Stimulated activated naive CD8-positive, alpha-beta T cell treated with anti-CD3 and anti-CD28 coated beads, Interleukin-15, amount 100 ng/mL, for 72 hours (primary cell): ENCODE measurements around the gene CYP2C8.

Source experiments
- ATAC-seq: fragments of 150-1000 bp; cut with Tn5 transposase; 2 replicates; pipeline ENCODE4 v1.10.0; 2021; ENCODE audit warnings: mild to moderate bottlenecking, moderate library complexity
- DNase-seq, 2 donors: peaks; one replicate each; pipeline ENCODE4 v3.0.0; 2021 to 2022
- H3K27ac Mint-ChIP-seq, 2 donors: one replicate each; pipeline ENCODE4 v1.8.0; 2022; ENCODE audit warnings: mild to moderate bottlenecking in 2 of 2, mixed read lengths in 2 of 2, moderate library complexity in 2 of 2
- H3K27me3 Mint-ChIP-seq: one replicate; pipeline ENCODE4 v1.8.0; 2022; ENCODE audit warnings: mixed read lengths
- H3K4me1 Mint-ChIP-seq: one replicate; pipeline ENCODE4 v1.8.0; 2022; ENCODE audit warnings: mild to moderate bottlenecking, mixed read lengths
- H3K4me3 Mint-ChIP-seq, 2 donors: one replicate each; pipeline ENCODE4 v1.8.0; 2022; ENCODE audit warnings: mild to moderate bottlenecking in 2 of 2, mixed read lengths in 2 of 2, moderate library complexity in 1 of 2
- H3K9me3 Mint-ChIP-seq, 2 donors: one replicate each; pipeline ENCODE4 v1.8.0; 2022; ENCODE audit warnings: mixed read lengths in 2 of 2

Gene CYP2C8

GRCh38 chr10:95026461-95026860 is 42.8 kb downstream of the CYP2C8 start:
- Mint-ChIP-seq H3K4me1 (no peaks in the 10 kb centered on the region), H3K27me3 (peaks cover 4% of the 10 kb centered on the region), H3K27ac (no peak overlapping the region), H3K9me3 (peaks cover 14 to 16% of the 10 kb centered on the region in 2 donors), H3K4me3 (no peak overlapping the region)
- DNase-seq = no peak
- no peak for ATAC-seq

- Mint-ChIP-seq H3K27ac (no peak overlapping the region), H3K27me3 (no peaks in the 10 kb centered on the region), H3K4me3 (no peak overlapping the region), H3K4me1 (no peaks in the 10 kb centered on the region), H3K9me3 (peaks cover 5 to 8% of the 10 kb centered on the region in 2 donors)
- DNase-seq (no peak), ATAC-seq (no peak)
These were observed 71.5 kb downstream of the CYP2C8 start for GRCh38 chr10:94997741-94998174.

GRCh38 chr10:94992811-94993210 is 76.5 kb downstream of the CYP2C8 start:
- no peak for DNase-seq
- Mint-ChIP-seq H3K9me3 (peaks cover 21 to 22% of the 10 kb centered on the region in 2 donors), H3K4me3 (no peak overlapping the region), H3K4me1 (no peaks in the 10 kb centered on the region), H3K27me3 (no peaks in the 10 kb centered on the region), H3K27ac (no peak overlapping the region)
- no peak for ATAC-seq

GRCh38 chr10:94991243-94991888 is 77.9 kb downstream of the CYP2C8 start:
- DNase-seq (no peak), ATAC-seq (no peak)
- Mint-ChIP-seq H3K4me3 (no peak overlapping the region), H3K27ac (peak overlapping the region in 1 of 2 donors; percentile 22), H3K4me1 (no peaks in the 10 kb centered on the region), H3K9me3 (peaks cover 22 to 26% of the 10 kb centered on the region in 2 donors), H3K27me3 (no peaks in the 10 kb centered on the region)

GRCh38 chr10:94989192-94989591 is 80.1 kb downstream of the CYP2C8 start:
- Mint-ChIP-seq H3K4me1 (no peaks in the 10 kb centered on the region), H3K27ac (no peak overlapping the region), H3K27me3 (no peaks in the 10 kb centered on the region), H3K9me3 (peaks cover 22 to 26% of the 10 kb centered on the region in 2 donors), H3K4me3 (no peak overlapping the region)
- no peak for ATAC-seq
- DNase-seq = no peak
